B cell (primary cell): ENCODE results near the gene UCK1. TPM values are rescaled to one million over a fixed set of nuclear protein-coding genes. Genes with fewer than 3 reads are reported as not detected.

Experiments used
- ATAC-seq: fragments of 200-7000 bp; cut with Tn5 transposase; one replicate; pipeline ENCODE4 v1.10.0; 2021; ENCODE audit warnings: low read depth, mild to moderate bottlenecking, moderate number of reproducible peaks, moderate library complexity
- CTCF ChIA-PET: fragments of 350-600 bp; sonication (Branson Sonifier 250); formaldehyde crosslinking; loops from one replicate; lab custom pipeline; 2021; ENCODE audit warnings: antibody characterized with exemption, inconsistent platforms; lab: Charles Lee
- POLR2A ChIA-PET: fragments of 350-600 bp; sonication (Branson Sonifier 250); formaldehyde crosslinking; loops from one replicate; lab custom pipeline; 2021; ENCODE audit warnings: antibody characterized with exemption; lab: Charles Lee
- DNase-seq: peaks from one replicate; pipeline ENCODE4 v3.0.0; 2013
- H2AFZ ChIP-seq: 2 replicates; pipeline ENCODE4 v1.6.1; 2012; ENCODE audit warnings: mild to moderate bottlenecking, low read depth, low read length; ENCODE audit not compliant: insufficient read depth, poor library complexity, severe bottlenecking
- H3K27ac ChIP-seq, 2 donors: 1 replicate in 1 of 2; 2 replicates in 1 of 2; pipeline ENCODE4 v1.5.1; 2012 to 2013; ENCODE audit warnings: low read length in 2 of 2, mild to moderate bottlenecking in 2 of 2, moderate library complexity in 1 of 2
- H3K27me3 ChIP-seq, 4 experiments: fragments of 200-600 bp in 1 of 4; sonication (generic) in 1 of 4; replicated peaks in 1 of 4; 1 replicate in 2 of 4; 2 replicates in 2 of 4; pipeline versions ENCODE4 v1.6.1 to v1.7.0; 2013 to 2016; ENCODE audit warnings: low read length in 3 of 4, mild to moderate bottlenecking in 2 of 4, mixed read lengths in 1 of 4, moderate library complexity in 1 of 4; ENCODE audit not compliant: insufficient read depth in 4 of 4, control insufficient read depth in 3 of 4; ENCODE audit errors: control extremely low read depth in 1 of 4
- H3K36me3 ChIP-seq, 2 experiments: replicated peaks in 1 of 2; 1 replicate in 1 of 2; 2 replicates in 1 of 2; pipeline versions ENCODE4 v1.6.1 to v1.7.1; 2013; ENCODE audit warnings: low read length in 1 of 2; ENCODE audit not compliant: insufficient read depth in 2 of 2, control insufficient read depth in 1 of 2; ENCODE audit errors: control extremely low read depth in 1 of 2, extremely low read depth in 1 of 2
- H3K4me1 ChIP-seq, 2 donors: fragments of 200-600 bp in 1 of 2; sonication (generic) in 1 of 2; 1 replicate in 1 of 2; 2 replicates in 1 of 2; pipeline versions ENCODE4 v1.5.1 to v1.6.1; 2013 to 2017; ENCODE audit warnings: low read length in 2 of 2; ENCODE audit not compliant: control insufficient read depth in 2 of 2, insufficient read depth in 2 of 2
- H3K4me2 ChIP-seq: replicated peaks from 2 replicates; pipeline ENCODE3; 2012; ENCODE audit warnings: mild to moderate bottlenecking, low read depth, low read length; ENCODE audit not compliant: poor library complexity, severe bottlenecking
- H3K4me3 ChIP-seq, 5 experiments: fragments of 200-600 bp in 1 of 5; sonication (generic) in 1 of 5; 1 replicate in 3 of 5; 2 replicates in 2 of 5; pipeline versions ENCODE4 v1.5.1 to v1.7.0; 2011 to 2016; ENCODE audit warnings: low read length in 4 of 5, mild to moderate bottlenecking in 4 of 5, low read depth in 2 of 5, control low read depth in 1 of 5, moderate library complexity in 1 of 5; ENCODE audit not compliant: insufficient read depth in 1 of 5; ENCODE audit errors: control extremely low read depth in 1 of 5, extremely low read depth in 1 of 5
- H3K79me2 ChIP-seq: fragments of 200-600 bp; sonication (generic); one replicate; pipeline ENCODE4 v1.6.0; 2016; ENCODE audit warnings: low read length; ENCODE audit not compliant: control insufficient read depth, insufficient read depth
- H3K9ac ChIP-seq: fragments of 200-600 bp; sonication (generic); 2 replicates; pipeline ENCODE4 v1.6.1; 2017; ENCODE audit warnings: mild to moderate bottlenecking, low read length, moderate library complexity
- H3K9me3 ChIP-seq, 3 donors: one replicate each; pipeline versions ENCODE4 v1.6.1 to v1.7.1; 2013; ENCODE audit warnings: low read length in 2 of 3; ENCODE audit not compliant: control insufficient read depth in 2 of 3, insufficient read depth in 1 of 3; ENCODE audit errors: control extremely low read depth in 1 of 3
- H4K20me1 ChIP-seq: 2 replicates; pipeline ENCODE4 v1.6.0; 2012; ENCODE audit warnings: mild to moderate bottlenecking, low read length; ENCODE audit not compliant: insufficient read depth, control insufficient read depth, poor library complexity, severe bottlenecking
- H3K27ac Mint-ChIP-seq: one replicate; pipeline ENCODE4 v1.8.0; 2021; ENCODE audit warnings: mixed read lengths
- H3K27me3 Mint-ChIP-seq: one replicate; pipeline ENCODE4 v1.8.0; 2021; ENCODE audit warnings: mixed read lengths
- H3K4me1 Mint-ChIP-seq: one replicate; pipeline ENCODE4 v1.8.0; 2021; ENCODE audit warnings: mixed read lengths
- H3K4me3 Mint-ChIP-seq: one replicate; pipeline ENCODE4 v1.8.0; 2021; ENCODE audit warnings: mixed read lengths
- H3K9me3 Mint-ChIP-seq: one replicate; pipeline ENCODE4 v1.8.0; 2022; ENCODE audit warnings: mixed read lengths; ENCODE audit not compliant: insufficient read depth
- CTCF ChIP-seq: fragments of 200-600 bp; IDR thresholded peaks from one replicate; pipeline ENCODE4 v1.8.0; 2022; ENCODE audit warnings: antibody characterized with exemption, mild to moderate bottlenecking
- EZH2 ChIP-seq: IDR thresholded peaks from 2 replicates; pipeline ENCODE4 v1.6.1; 2012; ENCODE audit warnings: borderline replicate concordance, low read depth, mild to moderate bottlenecking, moderate library complexity, low read length; ENCODE audit not compliant: insufficient read depth, poor library complexity, severe bottlenecking
- WGBS: methylation state at CpG from one replicate; pipeline ENCODE4 v1.1.5; 2013; ENCODE audit warnings: missing lambda C conversion rate; ENCODE audit not compliant: insufficient coverage; 5-methylcytosine and 5-hydroxymethylcytosine counted together
- intact Hi-C: fragments of 100-400 bp; cut with micrococcal nuclease; formaldehyde crosslinking; loops from one replicate; pipeline ENCODE4 v1.10.0; 2022
- polyA plus RNA-seq: library from polyadenylated mRNA; depleted of rRNA; stranded (reverse); fragments of >200 nt; gene quantifications from 2 replicates; pipeline ENCODE4 v1.2.3, GENCODE V29; 2012
- total RNA-seq, 2 donors: library from RNA; stranded (reverse); fragments of 120-200 nt in 1 of 2; gene quantifications; 1 replicate in 1 of 2; 2 replicates in 1 of 2; pipeline versions ENCODE4 v1.2.3 to v1.2.4, GENCODE V29; 2013 to 2022

The UCK1 gene
- total and polyA plus RNA-seq, 2 donors (not counting 1 experiment from before 2014, with no cell fraction given), result 25.3 to 39.3 TPM

- Histone ChIP-seq H3K4me2 (peak overlapping the region; percentile 94), H3K4me1 (peaks cover 23 to 31% of the 10 kb centered on the region in 2 donors), H3K4me3 (peak overlapping the region; percentile 21 to 88 (median 70)), H3K9me3 (no peaks in the 10 kb centered on the region), H3K27ac (peak overlapping the region; percentile 18 to 64), H3K36me3 (peaks cover 0 to 32% of the 10 kb centered on the region in 2 experiments), H3K9ac (peak overlapping the region; percentile 87), H3K27me3 (no peaks in the 10 kb centered on the region), H3K79me2 (peaks cover 8% of the 10 kb centered on the region), H2AFZ (peak overlapping the region; percentile 97), H4K20me1 (no peaks in the 10 kb centered on the region)
- TF ChIP-seq CTCF (peak; percentile 11), EZH2 (no peak)
- peak overlapping the region; percentile 20 for H3K27ac Mint-ChIP-seq
- CTCF ChIA-PET, result interaction anchor here (1.0 kb wide), 1 partner anchor 181 kb away, joined by 5 read pairs; no protein-coding TSS in a partner anchor
- no peaks in the 10 kb centered on the region for H3K9me3 Mint-ChIP-seq
- 6% methylated on average over 27 of the region's 29 CpGs for whole genome bisulfite sequencing
- peak; percentile 36 for DNase-seq
- H3K4me1 Mint-ChIP-seq, result peaks cover 21% of the 10 kb centered on the region
- peak; percentile 12 for ATAC-seq
- intact Hi-C loops, result loop anchor here (5.0 kb wide), 1 partner anchor 37 kb away; no protein-coding TSS in a partner anchor
- H3K27me3 Mint-ChIP-seq, result no peaks in the 10 kb centered on the region
- peak overlapping the region; percentile 79 for H3K4me3 Mint-ChIP-seq
- POLR2A ChIA-PET, result no interaction called here
Measured at GRCh38 chr9:131530546-131530919, 530 bp downstream of the UCK1 start.
